GM12878 (cell line): Measurements from ENCODE around the gene ALDH1A2. TPM values are rescaled to one million over a fixed set of nuclear protein-coding genes. Genes with fewer than 3 reads are reported as not detected.

Source experiments
- ATAC-seq: fragments of 200-7000 bp; cut with Tn5 transposase; 3 replicates; pipeline ENCODE4 v1.9.1; 2020; ENCODE audit warnings: mild to moderate bottlenecking, moderate library complexity
- BruUV-seq: library from RNA; stranded (reverse); fragments of 400-500 nt; replicated peaks from 2 replicates; lab custom pipeline; 2021; lab: Mats Ljungman, UMichigan
- CTCF ChIA-PET: fragments of 300-600 bp; sonication (Branson Sonifier 250); formaldehyde crosslinking; extraction: SDS; loops from one replicate; lab custom pipeline; 2021; ENCODE audit warnings: inconsistent platforms; lab: Yijun Ruan, JAX
- POLR2A ChIA-PET: fragments of 350-600 bp; formaldehyde crosslinking; extraction: SDS; loops from one replicate; lab custom pipeline; 2021; ENCODE audit warnings: inconsistent platforms; lab: Charles Lee
- RAD21 ChIA-PET: fragments of 300-600 bp; sonication (Branson Sonifier 250); formaldehyde crosslinking; loops from one replicate; lab custom pipeline; 2023; ENCODE audit warnings: antibody characterized with exemption; ENCODE audit not compliant: unreplicated experiment; lab: Charles Lee
- SMC1A ChIA-PET: fragments of 300-600 bp; sonication (Branson Sonifier 250); formaldehyde crosslinking; loops from one replicate; lab custom pipeline; 2023; ENCODE audit not compliant: unreplicated experiment, uncharacterized antibody; lab: Charles Lee
- DNase-seq: peaks from one replicate; pipeline ENCODE4 v3.0.0-alpha.2; 2011; ENCODE audit warnings: low read depth, low spot score
- FAIRE-seq: peaks from 3 replicates; lab custom pipeline; 2011; peaks lifted over from hg19 to GRCh38; lab: Jason Lieb, UNC
- H2AFZ ChIP-seq: 2 replicates; pipeline ENCODE4 v1.6.0; 2011; ENCODE audit warnings: low read depth, low read length, control low read depth; ENCODE audit not compliant: control insufficient read depth
- H3K27ac ChIP-seq: 2 replicates; pipeline ENCODE4 v1.5.1; 2011; ENCODE audit warnings: control low read depth; ENCODE audit not compliant: control insufficient read depth, insufficient read depth
- H3K27me3 ChIP-seq, 2 experiments: replicated peaks in 1 of 2; 2 replicates each; pipeline versions ENCODE4 v1.6.0 to v1.6.1; 2011; ENCODE audit warnings: low read length in 1 of 2; ENCODE audit not compliant: control insufficient read depth in 2 of 2, insufficient read depth in 2 of 2
- H3K36me3 ChIP-seq, 2 experiments: 2 replicates each; pipeline ENCODE4 v1.5.1; 2011; ENCODE audit warnings: low read length in 1 of 2; ENCODE audit not compliant: control insufficient read depth in 2 of 2, insufficient read depth in 2 of 2
- H3K4me1 ChIP-seq: 2 replicates; pipeline ENCODE4 v1.6.1; 2011; ENCODE audit warnings: mild to moderate bottlenecking, low read length, moderate library complexity, mixed read lengths; ENCODE audit not compliant: control insufficient read depth, insufficient read depth
- H3K4me2 ChIP-seq: 2 replicates; pipeline ENCODE4 v1.6.0; 2011; ENCODE audit warnings: control low read depth; ENCODE audit not compliant: control insufficient read depth, insufficient read depth
- H3K4me3 ChIP-seq: fragments of 200-600 bp; sonication (generic); 2 replicates; pipeline ENCODE4 v1.5.1; 2016
- H3K79me2 ChIP-seq: 2 replicates; pipeline ENCODE4 v1.6.0; 2011; ENCODE audit warnings: low read length; ENCODE audit not compliant: control insufficient read depth, insufficient read depth
- H3K9ac ChIP-seq: 2 replicates; pipeline ENCODE4 v1.8.0; 2011; ENCODE audit warnings: low read length, control low read depth, mixed read lengths; ENCODE audit not compliant: control insufficient read depth, insufficient read depth
- H3K9me3 ChIP-seq: replicated peaks from 3 replicates; pipeline ENCODE4 v1.5.1; 2011; ENCODE audit warnings: mild to moderate bottlenecking, low read length; ENCODE audit not compliant: control insufficient read depth, insufficient read depth
- H4K20me1 ChIP-seq: 2 replicates; pipeline ENCODE4 v1.6.0; 2011; ENCODE audit not compliant: control insufficient read depth, insufficient read depth
- BMI1 ChIP-seq: fragments of 450-650 bp; IDR thresholded peaks from 2 replicates; pipeline ENCODE4 v1.6.1; 2016; ENCODE audit warnings: mild to moderate bottlenecking, moderate library complexity, borderline replicate concordance
- CBFB ChIP-seq: IDR thresholded peaks from 2 replicates; pipeline ENCODE4 v1.6.1; 2016; ENCODE audit warnings: antibody characterized with exemption, low read depth
- CBX3 ChIP-seq: fragments of 200-600 bp; sonication (generic); IDR thresholded peaks from 2 replicates; pipeline ENCODE4 v1.6.1; 2016; ENCODE audit warnings: low read depth, borderline replicate concordance
- CTCF ChIP-seq, 3 experiments: IDR thresholded peaks in 2 of 3; conservative IDR thresholded peaks in 1 of 3; 2 replicates each; pipeline ENCODE4 v1.5.1; 2011; ENCODE audit warnings: low read depth in 3 of 3, low read length in 3 of 3, mild to moderate bottlenecking in 3 of 3, control low read depth in 2 of 3, moderate library complexity in 2 of 3, inconsistent platforms in 1 of 3, mixed read lengths in 1 of 3; ENCODE audit not compliant: control insufficient read depth in 2 of 3, insufficient read depth in 1 of 3; ENCODE audit errors: extremely low read depth in 1 of 3
- KAT2A ChIP-seq: conservative IDR thresholded peaks from 2 replicates; pipeline ENCODE4 v1.6.1; 2011; ENCODE audit warnings: low read depth, low read length; ENCODE audit not compliant: control insufficient read depth
- PKNOX1 ChIP-seq: fragments of 450-650 bp; IDR thresholded peaks from 2 replicates; pipeline ENCODE4 v1.6.1; 2016; ENCODE audit warnings: mild to moderate bottlenecking
- POLR2A ChIP-seq: IDR thresholded peaks from 2 replicates; pipeline ENCODE4 v1.6.1; 2011; ENCODE audit warnings: low read depth, mild to moderate bottlenecking, low read length
- SPI1 ChIP-seq: IDR thresholded peaks from 2 replicates; pipeline ENCODE4 v1.6.1; 2011; ENCODE audit warnings: low read depth, mild to moderate bottlenecking, low read length, moderate library complexity, borderline replicate concordance; ENCODE audit not compliant: insufficient read depth
- ZNF622 ChIP-seq: fragments of 450-650 bp; IDR thresholded peaks from 2 replicates; pipeline ENCODE4 v1.6.1; 2017; ENCODE audit warnings: mild to moderate bottlenecking, inconsistent platforms
- ZNF687 ChIP-seq: fragments of 450-650 bp; IDR thresholded peaks from 2 replicates; pipeline ENCODE4 v1.6.1; 2017; ENCODE audit warnings: mild to moderate bottlenecking, moderate library complexity
- WGBS: methylation state at CpG from one replicate; pipeline ENCODE4 v1.1.6; 2016; ENCODE audit warnings: low lambda C conversion rate; ENCODE audit not compliant: insufficient replicate concordance, insufficient coverage; ENCODE audit errors: missing lambda C conversion rate; 5-methylcytosine and 5-hydroxymethylcytosine counted together
- in situ Hi-C: fragments of 300-500 bp; cut with MboI; formaldehyde crosslinking; loops from 9 replicates; pipeline ENCODE4 v1.14.3; 2018; ENCODE audit warnings: mixed read lengths
- intact Hi-C: fragments of 100-400 bp; cut with micrococcal nuclease; formaldehyde crosslinking; loops from one replicate; pipeline ENCODE4 v1.14.2; 2022; ENCODE audit not compliant: unreplicated experiment
- polyA plus RNA-seq, 11 experiments: library from polyadenylated mRNA; depleted of rRNA in 4 of 11; unstranded in 6 of 11; stranded (reverse) in 5 of 11; fragments of >200 nt; fragmentation: Nextera tagmentation in 4 of 11; fragmentation: Illumina TruSeq in 1 of 11; extraction: Ambion mirVana in 4 of 11; extraction: Trizol in 1 of 11; gene quantifications; 1 replicate in 1 of 11; 2 replicates in 10 of 11; pipeline versions ENCODE4 v1.2.1 to v1.2.3, GENCODE V29; 2011 to 2016; ENCODE audit warnings: inconsistent platforms in 2 of 11, missing spikeins in 2 of 11, low read depth in 1 of 11
- total RNA-seq, 4 experiments: library from RNA; depleted of rRNA in 3 of 4; stranded (reverse); fragments of >200 nt in 3 of 4; fragmentation: Illumina TruSeq in 1 of 4; extraction: Trizol in 1 of 4; gene quantifications; 2 replicates each; pipeline versions ENCODE4 v1.2.1 to v1.2.3, GENCODE V29; 2013 to 2021

Gene ALDH1A2
- total and polyA plus RNA-seq, 10 of the 15 experiments (the other 5 are each of a cell fraction or from before 2014, with no cell fraction given) = 0.06 to 0.92 (median 0.18) TPM; not detected in 5

GRCh38 chr15:58058729-58059128 is 6.8 kb downstream of the ALDH1A2 start:
- no peak for ATAC-seq
- no TSS peak for BruUV-seq
- no peak overlapping the region for H2AFZ ChIP-seq
- FAIRE-seq = no peak
- TF ChIP-seq POLR2A (no peak), CBFB (no peak)
- WGBS = 0% methylated on average over 2 of the region's 2 CpGs
- no peak overlapping the region for H3K4me2 ChIP-seq
- no peak for DNase-seq
- H3K36me3 ChIP-seq = no peaks in the 10 kb centered on the region
- no peak overlapping the region for H3K27ac ChIP-seq
- H3K4me1 ChIP-seq = no peaks in the 10 kb centered on the region
- in situ Hi-C loops = no loop called here
- H3K79me2 ChIP-seq = no peaks in the 10 kb centered on the region
- intact Hi-C loops = no loop called here
- no peak overlapping the region for H3K9ac ChIP-seq
- CTCF ChIA-PET = interaction anchor here (0.9 to 2.4 kb wide), 3 partner anchors 12 to 193 kb away, joined by 4 to 10 read pairs (median 5); no protein-coding TSS in a partner anchor
- SMC1A ChIA-PET = interaction anchor here (1.4 kb wide), 1 partner anchor 11 kb away, joined by 3 read pairs; no protein-coding TSS in a partner anchor
- no peaks in the 10 kb centered on the region for H4K20me1 ChIP-seq
- H3K4me3 ChIP-seq = no peak overlapping the region
- RAD21 ChIA-PET = no interaction called here
- peaks cover 0 to 4% of the 10 kb centered on the region in 2 experiments; a peak in 1 of 4 replicates for H3K27me3 ChIP-seq
- POLR2A ChIA-PET = interaction anchor here (0.7 kb wide), 1 partner anchor 222 kb away, joined by 4 read pairs; no protein-coding TSS in a partner anchor
- H3K9me3 ChIP-seq = no peaks in the 10 kb centered on the region

GRCh38 chr15:58058073-58058472 is 7.4 kb downstream of the ALDH1A2 start:
- no peaks in the 10 kb centered on the region for H3K9me3 ChIP-seq
- no peak overlapping the region for H3K4me3 ChIP-seq
- H3K4me1 ChIP-seq = no peaks in the 10 kb centered on the region
- H3K9ac ChIP-seq = no peak overlapping the region
- ChIA-PET RAD21 (no interaction called here), CTCF (interaction anchor here (1.6 to 2.4 kb wide), 2 partner anchors 12 to 15 kb away, joined by 5 to 10 read pairs; no protein-coding TSS in a partner anchor), POLR2A (interaction anchor here (0.7 kb wide), 1 partner anchor 222 kb away, joined by 4 read pairs; no protein-coding TSS in a partner anchor), SMC1A (interaction anchor here (1.2 to 1.4 kb wide), 2 partner anchors 12 to 123 kb away, joined by 3 read pairs; no protein-coding TSS in a partner anchor)
- H3K4me2 ChIP-seq = no peak overlapping the region
- in situ Hi-C loops (no loop called here), intact Hi-C loops (no loop called here)
- no peak overlapping the region for H3K27ac ChIP-seq
- no peak for TF ChIP-seq BMI1
- no peak for TF ChIP-seq ZNF622
- peak; percentile 51; the same call in 1 of the 2 replicates for TF ChIP-seq SPI1
- TF ChIP-seq ZNF687 = no peak
- TF ChIP-seq KAT2A = no peak
- no peak for TF ChIP-seq CBX3
- no peak for TF ChIP-seq CTCF (IDR thresholded peaks at IDR 0.05 in 2 of 3, conservative IDR thresholded peaks at IDR 0.05 in 1 of 3; ENCODE audit: control insufficient read depth in 2 of 3, extremely low read depth in 1 of 3, insufficient read depth in 1 of 3, low read depth in 3 of 3, low read length in 3 of 3)
- peak; percentile 60 for TF ChIP-seq PKNOX1
- ATAC-seq = no peak
- no peaks in the 10 kb centered on the region for H3K79me2 ChIP-seq
- H4K20me1 ChIP-seq = no peaks in the 10 kb centered on the region
- H3K36me3 ChIP-seq = no peaks in the 10 kb centered on the region
- H3K27me3 ChIP-seq = no peaks in the 10 kb centered on the region; a peak in 1 of 4 replicates
- DNase-seq = no peak
- BruUV-seq = no TSS peak
- FAIRE-seq = no peak
- H2AFZ ChIP-seq = no peak overlapping the region
- 0% methylated on average over 3 of the region's 3 CpGs for WGBS
